IPS-NIHi11 (cell line): ENCODE measurements around the gene CUEDC1.

Experiments used
- DNase-seq: peaks from one replicate; pipeline ENCODE4 v3.0.0; 2012; ENCODE audit warnings: mixed read lengths, low spot score

CUEDC1 gene

GRCh38 chr17:57894848-57895247, 60.4 kb downstream of the CUEDC1 start:
- DNase-seq = no peak

GRCh38 chr17:57892820-57893595, 62.2 kb downstream of the CUEDC1 start:
- peak; percentile 38 for DNase-seq

- DNase-seq = peak; percentile 94
These were observed 62.9 kb downstream of the CUEDC1 start for GRCh38 chr17:57892146-57892819.

GRCh38 chr17:57890857-57891232, 64.4 kb downstream of the CUEDC1 start:
- DNase-seq = no peak

GRCh38 chr17:57889892-57890856, 65.0 kb downstream of the CUEDC1 start:
- no peak for DNase-seq

GRCh38 chr17:57889252-57889651, 66.0 kb downstream of the CUEDC1 start:
- DNase-seq = no peak

GRCh38 chr17:57888311-57889216, 66.6 kb downstream of the CUEDC1 start:
- no peak for DNase-seq

- DNase-seq = no peak
These were observed 68.1 kb downstream of the CUEDC1 start for GRCh38 chr17:57887161-57887560.

GRCh38 chr17:57886020-57886419, 69.2 kb downstream of the CUEDC1 start:
- no peak for DNase-seq

GRCh38 chr17:57885148-57885915, 69.9 kb downstream of the CUEDC1 start:
- no peak for DNase-seq

GRCh38 chr17:57881783-57882351, 73.3 kb downstream of the CUEDC1 start:
- no peak for DNase-seq

- DNase-seq = no peak
These were observed 74.1 kb downstream of the CUEDC1 start for GRCh38 chr17:57881143-57881542.

GRCh38 chr17:57880086-57880456, 75.1 kb downstream of the CUEDC1 start:
- no peak for DNase-seq

GRCh38 chr17:57879437-57880085, 75.7 kb downstream of the CUEDC1 start:
- DNase-seq = peak; percentile 64

- no peak for DNase-seq
These were observed 77.3 kb downstream of the CUEDC1 start for GRCh38 chr17:57877803-57878377.

- no peak for DNase-seq
These were observed 78.4 kb downstream of the CUEDC1 start for GRCh38 chr17:57876866-57877237.

GRCh38 chr17:57876023-57876865, 79.0 kb downstream of the CUEDC1 start:
- no peak for DNase-seq

- DNase-seq = peak; percentile 79
These were observed 79.8 kb downstream of the CUEDC1 start for GRCh38 chr17:57875290-57876022.
